Measurements from ENCODE around the gene GALNS.

GALNS gene

DNA sequence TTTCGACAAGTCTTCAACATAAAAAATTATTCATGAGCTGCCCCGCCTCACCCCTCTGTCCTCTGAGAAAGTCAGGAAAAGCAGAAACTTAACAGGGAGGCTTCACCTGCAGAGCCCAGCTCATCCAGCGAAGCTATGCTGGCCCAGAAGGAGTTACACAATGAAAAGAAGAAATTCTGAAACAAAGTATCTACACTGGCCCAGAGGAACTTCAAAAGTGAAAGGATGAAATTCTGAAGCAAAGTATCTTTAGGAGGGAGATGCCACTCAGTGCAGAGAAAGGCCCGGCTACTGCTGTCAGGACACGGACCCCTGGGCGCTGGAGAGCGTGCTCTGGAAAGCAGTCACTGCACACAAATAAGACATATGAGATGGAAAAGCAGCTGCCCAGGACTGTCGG lies 1.6 kb downstream of the GALNS start:
- no peak for DNase-seq

DNA sequence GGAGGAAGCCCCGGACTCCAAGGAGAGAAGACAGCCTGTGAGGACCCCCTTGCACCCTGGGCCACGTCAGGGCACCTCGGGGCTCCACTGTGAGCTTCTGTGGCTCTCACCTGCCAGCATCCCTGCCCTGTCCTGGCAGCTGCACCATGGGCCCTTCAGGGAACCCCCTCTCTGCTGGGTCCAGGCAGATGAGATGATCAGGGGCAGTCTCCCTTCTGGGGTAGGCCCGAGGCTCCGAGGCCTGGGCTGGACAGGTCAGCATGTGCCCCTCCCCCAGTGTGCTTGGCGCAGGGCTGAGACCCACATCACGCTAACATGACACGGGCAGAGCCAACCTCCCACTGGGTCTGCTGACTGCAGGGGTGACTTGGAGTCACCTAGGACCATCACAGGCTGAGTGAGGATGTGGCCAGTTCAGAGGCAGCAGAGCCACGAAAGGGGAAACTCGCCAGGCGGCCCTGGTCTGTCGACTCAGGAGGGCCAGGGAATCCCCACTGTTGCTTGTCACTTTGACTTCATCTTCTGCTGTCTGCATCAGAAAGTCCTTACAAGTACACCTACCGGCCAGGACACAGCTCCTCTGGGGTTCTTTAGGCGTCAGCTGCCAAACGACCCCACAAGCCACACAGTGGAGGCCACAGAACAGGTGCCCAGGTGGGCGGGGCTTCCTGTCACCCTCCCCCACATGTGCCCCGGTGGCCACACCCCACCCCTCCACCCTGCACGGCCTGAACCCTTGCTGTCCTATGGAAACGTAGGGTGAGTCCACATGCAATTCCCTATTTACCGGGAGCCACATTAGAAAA lies 2.2 kb downstream of the GALNS start:
- DNase-seq: peak; percentile 65

DNA sequence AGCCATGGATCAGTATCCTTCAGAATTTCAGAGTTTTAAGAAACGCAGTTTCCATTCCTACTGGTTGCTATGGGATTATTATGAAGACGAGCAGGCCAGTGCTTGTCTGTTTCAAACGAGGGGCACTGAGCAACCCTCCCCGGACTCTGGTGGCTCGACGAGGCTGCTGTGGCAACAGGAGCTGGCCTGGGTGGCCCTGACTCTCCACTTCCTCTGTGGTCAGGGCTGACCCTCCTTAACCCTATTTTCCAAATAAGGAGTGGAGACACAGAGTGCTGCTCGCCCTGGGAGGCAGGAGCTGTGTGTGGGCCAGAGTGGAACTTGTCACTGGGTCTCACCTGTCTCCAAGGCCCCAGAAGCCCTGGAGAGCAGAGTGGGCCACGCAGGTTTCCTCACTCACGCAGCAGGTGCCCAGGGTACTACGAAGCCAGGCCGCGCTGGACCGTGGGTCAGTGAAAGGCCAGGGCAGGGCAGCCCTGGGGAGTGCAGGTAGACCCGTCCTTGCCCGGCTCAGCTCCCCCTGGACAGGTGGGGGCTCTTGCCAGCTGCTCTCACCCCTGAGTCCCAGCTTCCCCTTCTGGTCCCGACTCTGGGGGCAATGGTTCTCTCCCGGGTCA lies 3.3 kb downstream of the GALNS start:
- DNase-seq: no peak

DNA sequence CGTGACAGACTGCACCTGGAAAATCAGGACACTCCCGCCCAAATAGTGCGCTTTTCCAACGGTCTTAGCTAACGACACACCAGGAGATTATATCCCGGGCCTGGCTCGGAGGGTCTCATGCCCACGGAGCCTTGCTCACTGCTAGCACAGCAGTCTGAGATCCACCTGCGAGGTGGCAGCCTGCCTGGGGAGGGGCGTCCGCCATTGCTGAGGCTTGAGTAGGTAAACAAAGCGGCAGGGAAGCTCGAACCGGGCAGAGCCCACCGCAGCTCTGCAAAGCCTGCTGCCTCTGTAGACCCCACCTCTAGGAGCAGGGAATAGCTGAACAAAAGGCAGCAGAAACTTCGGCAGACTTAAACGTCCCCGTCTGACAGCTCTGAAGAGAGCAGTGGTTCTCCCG lies 5.1 kb downstream of the GALNS start:
- DNase-seq: no peak

DNA sequence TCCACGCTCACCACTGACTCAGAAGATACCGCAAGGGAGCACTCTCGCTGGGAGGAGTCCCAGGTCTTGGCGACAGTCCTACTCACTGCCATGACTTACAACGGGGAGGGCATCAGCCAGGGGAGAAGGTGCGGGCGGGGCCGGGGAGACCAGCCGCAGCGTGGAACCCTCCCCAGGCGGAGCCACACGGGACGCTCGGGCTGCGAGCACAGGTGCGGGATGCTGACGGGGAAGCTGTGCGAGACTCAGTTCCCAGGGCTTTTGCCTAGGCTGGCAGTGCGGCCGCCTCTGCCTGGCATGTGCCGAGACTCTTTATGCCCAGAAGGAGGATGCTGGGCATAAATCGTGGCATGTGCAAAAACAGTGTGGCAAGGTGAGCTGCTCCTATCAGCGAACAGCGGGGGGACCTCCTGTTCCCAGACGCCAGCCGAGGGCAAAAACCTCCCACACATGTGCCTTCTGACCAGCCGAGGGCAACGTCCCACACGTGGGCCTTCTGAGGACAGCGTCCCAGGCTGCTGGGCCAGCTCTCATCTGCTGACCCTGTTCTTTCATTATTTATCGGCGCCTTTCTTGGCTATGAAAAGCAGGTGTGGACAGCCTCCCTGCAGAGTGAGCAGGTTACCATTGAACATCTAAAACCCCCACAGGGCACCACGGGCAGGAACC lies 6.1 kb downstream of the GALNS start:
- no peak for DNase-seq

DNA sequence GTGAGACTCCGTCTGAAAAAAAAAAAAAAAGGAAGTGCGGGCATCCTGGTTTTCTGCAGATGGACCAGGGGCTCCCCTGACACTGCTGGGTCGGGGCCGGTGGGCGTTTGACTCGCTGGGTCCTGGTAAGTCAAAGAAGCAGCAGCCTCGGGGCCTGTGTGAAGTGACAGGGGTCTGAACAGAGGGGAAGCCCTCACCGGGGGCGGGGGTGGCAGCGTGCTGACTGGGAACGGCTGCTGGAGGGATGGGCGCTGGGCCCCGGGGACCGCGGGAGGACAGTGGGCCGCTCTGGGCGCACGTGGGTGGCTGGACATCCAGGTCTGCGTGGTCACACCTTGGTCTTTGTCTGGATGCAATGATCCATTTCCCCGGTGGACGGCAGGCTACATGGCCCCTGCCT lies 8.2 kb downstream of the GALNS start:
- no peak for DNase-seq

DNA sequence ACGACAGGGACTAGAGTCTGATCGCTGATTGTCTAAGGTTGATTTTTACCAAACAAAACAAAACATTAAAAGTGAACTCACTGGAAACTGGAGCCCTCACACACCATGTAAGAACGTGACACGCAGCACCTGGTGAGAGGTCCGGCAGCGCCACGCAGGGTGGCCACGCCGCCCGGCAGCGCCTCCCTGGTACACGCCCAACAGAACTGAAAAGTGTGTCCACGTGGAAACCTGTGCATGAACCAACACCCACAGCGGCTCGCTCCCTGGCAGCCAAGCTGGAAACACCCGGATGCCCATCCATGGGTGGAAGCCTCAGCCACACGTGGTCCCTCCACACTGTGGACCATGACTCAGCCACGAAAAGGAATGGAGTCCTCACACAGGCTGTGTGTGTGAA lies 9.1 kb downstream of the GALNS start:
- no peak for DNase-seq

DNA sequence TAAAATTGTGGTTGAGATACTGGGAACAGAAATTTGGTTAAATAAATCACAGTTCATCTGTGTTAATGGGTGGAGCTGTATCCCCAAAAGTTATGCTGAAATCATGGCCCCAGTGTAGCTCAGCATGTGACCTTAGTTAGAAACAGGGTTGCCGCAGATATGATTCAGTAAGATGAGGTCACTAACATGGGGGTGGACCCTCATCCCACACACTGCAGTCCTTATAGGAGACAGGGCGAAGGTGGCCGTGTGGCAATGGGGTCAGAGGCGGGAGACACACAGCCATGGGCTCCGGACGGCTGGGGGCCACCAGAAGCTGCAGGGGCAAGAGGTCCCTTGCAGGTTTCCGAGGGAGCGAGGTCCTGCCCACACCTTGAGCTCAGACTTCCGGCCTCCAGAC lies 10.7 kb downstream of the GALNS start:
- DNase-seq: no peak

DNA sequence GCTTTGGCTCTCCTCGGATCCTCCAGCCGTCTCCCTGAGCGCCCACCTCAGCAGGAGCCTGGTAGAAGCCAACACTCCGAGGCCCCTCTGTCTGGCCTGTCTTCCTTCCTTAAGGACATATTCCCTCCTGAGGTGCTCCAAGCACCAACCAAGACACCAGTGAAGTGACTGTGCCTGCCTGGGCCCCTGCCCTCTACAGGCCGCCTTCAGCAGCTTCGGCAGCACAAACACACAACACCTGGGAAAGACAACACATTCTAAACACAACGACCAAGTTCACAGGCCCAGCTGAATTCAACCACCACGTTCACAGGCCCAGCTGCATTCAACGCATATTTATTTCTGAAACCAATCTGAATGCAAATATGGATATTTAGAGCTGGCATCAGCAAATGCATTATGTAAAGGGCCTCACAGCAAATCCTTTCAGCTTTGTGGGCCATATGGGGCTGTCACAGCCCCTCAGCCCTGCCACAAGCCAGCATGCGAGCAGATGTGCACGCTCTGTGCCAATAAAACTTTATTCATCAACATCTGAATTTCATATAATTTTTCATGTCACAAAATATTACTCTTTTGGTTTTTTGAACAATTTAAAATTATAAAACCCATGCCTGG lies 12.2 kb downstream of the GALNS start:
- no peak for DNase-seq

DNA sequence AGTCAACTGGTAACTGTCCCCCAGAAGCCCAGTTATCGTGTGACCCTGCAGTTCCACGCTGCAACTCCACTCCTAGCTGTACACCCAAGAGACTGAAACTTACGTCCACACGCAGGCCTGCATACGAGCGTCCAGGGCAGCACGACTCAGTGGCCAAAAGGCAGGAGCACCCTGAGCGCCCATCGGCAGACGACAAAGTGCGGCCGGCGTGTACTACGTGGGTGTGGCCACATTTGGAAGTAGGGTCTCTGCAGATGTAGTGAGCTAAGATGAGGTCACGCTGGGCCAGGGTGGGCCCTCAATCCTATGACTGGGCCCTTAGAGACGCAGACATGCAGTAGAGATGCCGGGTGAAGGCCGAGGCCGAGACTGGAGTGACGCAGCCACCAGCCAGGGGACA lies 13.5 kb downstream of the GALNS start:
- DNase-seq: no peak

DNA sequence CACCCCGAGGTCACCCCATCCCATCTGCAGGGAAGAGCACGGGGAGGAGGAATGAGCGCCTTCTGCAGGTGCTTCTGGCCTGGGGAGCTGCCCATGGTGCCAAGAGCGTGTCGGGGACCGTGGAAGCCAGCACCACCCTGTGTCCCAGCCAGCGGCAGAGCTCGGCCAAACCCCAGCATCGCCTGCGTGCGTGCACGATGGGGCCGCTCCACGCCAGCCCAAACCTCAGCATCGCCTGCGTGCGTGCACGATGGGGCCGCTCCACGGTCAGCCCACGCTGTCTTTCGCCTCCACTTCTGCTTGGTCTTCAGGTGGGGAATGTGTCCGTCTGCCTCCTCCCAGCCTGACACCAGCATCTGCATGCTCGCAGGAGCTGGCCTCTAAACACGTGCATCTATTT lies 13.9 kb downstream of the GALNS start:
- no peak for DNase-seq

DNA sequence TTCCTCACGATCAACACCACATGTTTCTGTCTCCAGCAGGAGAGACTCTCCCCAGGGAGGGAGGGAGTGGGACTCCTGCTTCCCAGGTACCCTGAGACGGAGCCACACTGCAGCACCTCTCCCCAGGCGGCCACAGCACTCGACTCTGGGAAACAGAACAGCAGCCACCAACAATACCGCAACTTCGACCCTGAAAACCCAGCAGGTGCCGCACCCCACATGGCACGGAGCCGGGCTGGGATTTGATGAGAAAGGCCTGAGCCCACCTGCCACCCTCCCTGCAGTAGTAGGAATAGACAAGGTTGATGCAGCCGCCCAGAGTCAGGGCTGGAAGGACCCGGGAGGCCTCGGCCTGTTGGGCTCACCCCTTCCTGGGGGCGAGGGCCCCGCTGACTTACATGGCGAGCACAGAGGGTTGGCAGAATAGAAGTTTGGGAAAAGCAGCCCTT lies 14.4 kb downstream of the GALNS start:
- DNase-seq: no peak

DNA sequence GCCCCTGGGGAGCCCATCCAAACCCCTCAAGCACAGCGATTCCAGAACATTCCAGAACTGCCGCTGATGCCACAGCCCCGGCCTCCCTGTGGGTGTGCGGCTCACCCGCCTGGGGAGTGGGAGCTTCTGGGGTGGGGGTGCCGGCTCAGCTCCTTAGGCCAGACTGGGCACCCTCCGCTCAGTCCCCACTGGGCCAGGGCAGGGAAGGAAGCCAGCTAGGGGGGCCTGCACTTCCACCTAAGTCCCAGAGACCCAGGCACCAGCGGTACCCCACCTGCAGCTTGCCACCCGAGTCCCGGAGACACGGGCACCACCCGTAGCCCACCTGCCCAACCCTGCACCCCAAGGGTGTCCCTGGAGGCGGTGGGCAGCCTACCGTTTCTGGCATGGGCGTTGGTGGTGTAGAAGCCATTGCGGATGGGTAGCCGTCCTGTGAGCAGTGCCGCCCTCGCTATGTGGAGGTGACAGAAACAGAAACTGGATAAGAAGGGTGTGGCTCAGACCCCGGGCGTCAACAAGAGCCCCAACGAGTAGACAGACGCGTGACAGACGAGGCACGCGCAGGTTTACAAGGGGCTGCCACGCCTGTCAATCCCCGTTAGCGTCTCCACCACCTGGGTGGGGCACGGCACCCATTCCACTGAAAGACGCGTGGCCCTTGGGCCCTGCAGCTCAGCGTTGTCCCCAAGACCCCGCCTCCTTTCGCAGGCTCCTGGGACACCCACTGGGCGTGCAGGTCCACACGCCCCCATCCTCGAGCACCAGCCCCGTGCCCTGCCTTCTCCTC lies 15.0 kb downstream of the GALNS start:
- DNase-seq: no peak

DNA sequence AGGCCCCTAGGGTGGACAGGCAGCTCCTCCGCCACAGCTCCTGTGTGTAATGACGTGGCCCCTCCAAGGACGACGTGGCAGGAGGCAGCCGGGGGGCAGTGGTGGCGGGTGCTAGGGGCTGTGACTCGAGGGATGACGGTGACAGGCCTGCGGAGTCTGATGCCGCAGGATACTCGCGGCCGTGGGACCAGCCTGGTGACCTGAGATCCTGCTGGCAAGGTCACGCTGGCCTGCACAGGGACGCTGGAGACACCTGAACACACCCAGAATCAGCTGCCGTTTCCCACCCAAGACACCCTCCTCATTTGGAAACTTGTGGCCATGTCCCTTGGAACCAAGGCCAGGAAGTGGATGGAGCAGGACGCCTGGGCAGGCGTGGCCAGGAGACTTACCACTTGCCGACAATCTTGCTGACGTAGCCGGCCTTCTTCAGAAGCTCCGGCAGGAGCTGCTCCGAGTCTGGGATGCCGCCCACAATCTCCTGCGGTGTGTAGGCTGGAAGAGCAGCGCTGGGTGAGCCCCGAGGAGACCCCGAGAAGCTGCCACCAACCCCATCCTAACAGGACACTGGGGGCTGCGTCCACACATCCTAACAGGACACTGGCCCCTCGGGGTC lies 16.0 kb downstream of the GALNS start:
- DNase-seq: no peak

DNA sequence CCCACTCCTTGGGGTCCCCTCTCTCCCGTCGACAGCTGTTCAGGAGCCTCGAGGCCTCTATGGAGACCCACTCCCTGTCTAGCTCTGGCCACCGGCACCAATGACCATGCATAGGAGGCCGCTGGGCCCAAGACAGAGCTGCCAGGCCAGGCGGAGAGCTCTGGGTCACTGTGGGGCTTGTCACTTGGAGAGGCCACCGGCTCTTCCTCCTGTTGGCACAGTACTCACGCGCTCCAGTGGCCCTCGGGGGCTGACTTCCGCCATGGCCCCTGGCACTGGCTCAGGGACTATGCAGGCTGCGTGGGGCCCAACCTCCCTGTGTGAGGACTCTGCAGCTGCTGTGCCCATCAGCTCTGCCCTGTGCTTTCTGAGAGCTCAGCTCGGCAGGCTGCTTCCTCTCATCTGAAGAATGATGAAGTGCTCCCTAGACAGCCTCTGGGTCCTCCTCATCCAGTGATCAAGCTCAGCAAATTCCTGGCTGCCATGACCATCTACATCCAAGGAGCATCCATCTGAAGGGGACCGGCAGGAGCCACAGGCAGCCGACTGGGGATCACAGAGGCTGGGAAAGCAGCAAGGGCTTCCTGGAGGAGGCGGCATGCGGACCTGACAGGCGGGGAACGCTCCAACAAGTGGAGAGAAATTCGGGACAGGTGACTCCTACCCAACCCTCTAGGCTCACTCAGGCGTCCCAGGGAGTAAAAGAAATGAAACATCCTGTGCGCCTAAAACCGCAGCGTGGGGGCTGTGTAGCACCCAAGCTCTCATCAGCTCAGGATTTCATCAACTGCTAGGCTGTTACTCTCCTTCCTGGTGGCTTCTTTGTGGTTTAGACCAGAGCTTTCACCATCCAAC lies 16.8 kb downstream of the GALNS start:
- DNase-seq: no peak

DNA sequence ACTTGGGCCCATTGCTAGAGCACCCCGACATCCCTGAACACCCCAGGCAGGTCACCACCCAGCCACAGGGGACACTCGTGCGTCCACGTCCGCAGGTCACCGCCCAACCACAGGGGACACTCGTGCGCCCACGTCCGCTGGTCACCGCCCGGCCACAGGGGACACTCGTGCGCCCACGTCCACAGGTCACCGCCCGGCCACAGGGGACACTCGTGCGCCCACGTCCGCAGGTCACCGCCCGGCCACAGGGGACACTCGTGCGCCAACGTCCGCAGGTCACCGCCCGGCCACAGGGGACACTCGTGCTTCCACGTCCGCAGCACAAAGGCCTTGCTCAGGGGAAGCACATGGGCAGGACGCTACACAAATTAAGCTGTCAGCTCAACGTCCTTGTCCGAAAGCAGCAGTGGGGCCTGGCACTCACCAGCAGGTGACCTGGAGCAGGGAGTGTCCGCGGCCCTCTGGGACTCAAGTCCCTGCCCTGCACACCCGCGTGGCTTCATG lies 17.7 kb downstream of the GALNS start:
- no peak for DNase-seq

DNA sequence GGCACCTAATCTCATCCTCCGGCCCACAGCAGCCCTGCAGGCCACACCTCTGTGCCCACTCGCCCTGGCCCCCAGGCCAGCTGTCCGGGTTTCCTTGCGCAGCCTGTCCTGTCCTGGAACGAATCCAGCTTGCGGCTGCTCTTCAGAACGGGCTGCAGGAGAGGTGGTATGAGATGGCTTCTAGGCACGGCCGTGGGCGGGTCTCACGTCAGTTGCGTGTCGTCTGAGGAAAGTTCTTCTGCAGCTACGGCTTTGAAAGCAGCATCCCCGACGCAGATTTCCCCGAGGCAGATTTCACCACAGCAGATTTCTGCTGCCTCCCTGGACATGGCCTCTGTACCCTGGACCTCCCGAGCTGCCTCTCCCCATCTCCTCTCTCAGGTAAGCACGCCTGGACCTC lies 18.2 kb downstream of the GALNS start:
- no peak for DNase-seq

DNA sequence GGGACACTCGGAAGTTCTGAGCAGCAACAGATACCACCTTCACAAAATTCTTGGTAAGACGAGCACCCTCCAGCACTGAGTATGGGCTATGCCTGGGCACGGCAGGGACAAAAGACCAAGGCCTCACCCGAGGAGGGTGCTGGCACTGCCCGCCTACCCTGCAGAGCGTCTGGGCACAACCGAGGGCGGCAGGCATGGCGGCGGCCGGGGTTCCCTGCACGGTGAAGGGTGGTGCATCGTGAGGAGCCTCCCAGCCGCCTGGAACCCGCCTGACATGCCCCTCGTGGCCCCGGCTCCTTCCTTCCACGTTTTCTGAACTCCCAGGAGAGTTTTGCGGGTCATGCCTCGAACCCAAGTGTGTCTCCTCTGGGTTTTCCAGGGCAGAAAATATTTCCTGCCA lies 18.9 kb downstream of the GALNS start:
- DNase-seq: no peak

DNA sequence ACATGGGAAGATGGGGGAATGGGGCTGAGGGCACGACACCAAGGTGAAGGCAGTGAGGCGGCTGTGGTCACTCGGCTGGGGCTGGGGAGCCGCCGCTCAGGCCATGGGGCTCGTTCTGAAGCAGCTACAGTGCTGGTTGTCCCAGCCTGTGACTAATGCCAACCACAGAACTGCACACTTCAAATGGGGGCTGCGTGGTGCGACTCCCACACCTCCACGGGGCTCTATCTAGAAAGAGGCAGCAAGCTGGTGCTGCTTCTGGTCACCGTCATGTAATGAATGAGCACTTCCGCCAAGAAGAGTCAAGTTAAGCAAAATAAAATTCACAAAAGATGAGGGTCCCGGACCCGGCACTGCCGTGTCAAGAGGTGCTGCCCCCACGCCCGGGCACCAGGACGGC lies 20.0 kb downstream of the GALNS start:
- DNase-seq: no peak

DNA sequence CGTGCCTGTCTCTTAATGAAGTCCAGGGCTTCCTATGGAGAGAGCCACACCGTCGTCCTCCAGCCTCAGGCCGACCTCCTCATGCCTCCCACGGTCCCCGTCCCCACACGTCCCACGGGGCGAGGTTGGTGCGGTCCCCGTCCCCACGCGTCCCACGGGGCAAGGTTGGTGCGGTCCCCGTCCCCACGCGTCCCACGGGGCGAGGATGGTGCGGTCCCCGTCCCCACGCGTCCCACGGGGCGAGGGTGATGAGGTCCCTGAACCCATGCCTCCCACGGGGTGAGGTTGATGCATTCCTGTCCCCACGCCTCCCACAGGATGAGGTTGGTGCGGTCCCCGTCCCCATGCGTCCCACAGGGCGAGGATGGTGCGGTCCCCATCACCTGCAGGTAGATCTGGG lies 20.9 kb downstream of the GALNS start:
- no peak for DNase-seq

DNA sequence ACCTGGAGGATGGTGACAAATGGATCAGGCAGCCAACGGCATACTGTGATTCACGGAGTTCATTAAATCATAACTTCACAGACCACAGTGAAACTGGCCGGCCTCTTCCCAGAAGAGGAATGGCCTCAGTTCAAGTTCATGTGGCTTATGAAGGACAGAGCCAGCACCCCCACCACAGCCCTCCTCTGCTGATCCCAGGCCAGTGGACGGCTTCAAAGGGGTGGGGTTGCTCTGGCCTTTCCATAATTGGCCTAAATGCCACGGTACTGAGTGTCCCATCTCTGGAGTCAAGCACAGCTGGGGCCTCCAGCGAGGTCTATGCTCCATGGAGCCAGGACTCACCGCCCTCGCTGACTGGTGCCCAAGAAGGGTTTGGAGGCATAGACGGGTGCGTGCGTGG lies 21.4 kb downstream of the GALNS start:
- DNase-seq: no peak
